ENCODE results near the gene YTHDF2. TPM values are rescaled to one million over a fixed set of nuclear protein-coding genes. Genes with fewer than 3 reads are reported as not detected.
"Not testable (repeated sequence)": the region's sequence is repeated elsewhere in the genome, so short reads cannot be mapped to it uniquely, and the experiment has no call there.

The YTHDF2 gene
- total RNA-seq = 61.0 TPM
- 38.2 TPM for polyA plus RNA-seq (ENCODE audit: insufficient read depth, low read depth, low replicate concordance)
- long read RNA-seq, donor 1, transcript YTHDF2-201 (5 exons, 2,925 nt) = major isoform, 15 of 53 reads
- long read RNA-seq, donor 1, partial matches to known transcripts = 37 of 53 reads
- long read RNA-seq, donor 1, other reads (novel, unspliced or antisense) = 0 of 53 reads
- long read RNA-seq, donor 2, transcript YTHDF2-201 (5 exons, 2,925 nt) = major isoform, 12 of 27 reads
- long read RNA-seq, donor 2, partial matches to known transcripts = 15 of 27 reads
- long read RNA-seq, donor 2, other reads (novel, unspliced or antisense) = 0 of 27 reads
- long read RNA-seq, donor 3, transcript YTHDF2-201 (5 exons, 2,925 nt) = major isoform, 22 of 47 reads
- long read RNA-seq, donor 3, partial matches to known transcripts = 24 of 47 reads
- long read RNA-seq, donor 3, other reads (novel, unspliced or antisense) = 0 of 47 reads
- long read RNA-seq, donor 4, transcript YTHDF2-201 (5 exons, 2,925 nt) = major isoform, 20 of 58 reads
- long read RNA-seq, donor 4, partial matches to known transcripts = 37 of 58 reads
- long read RNA-seq, donor 4, other reads (novel, unspliced or antisense) = 0 of 58 reads
- long read RNA-seq, donor 5 = 0 reads
- long read RNA-seq, donor 6, partial matches to known transcripts = 12 of 13 reads
- long read RNA-seq, donor 6, other reads (novel, unspliced or antisense) = 0 of 13 reads
- long read RNA-seq, donor 7, transcript YTHDF2-201 (5 exons, 2,925 nt) = major isoform, 38 of 45 reads
- long read RNA-seq, donor 7, partial matches to known transcripts = 2 of 45 reads
- long read RNA-seq, donor 7, other reads (novel, unspliced or antisense) = 3 of 45 reads
- long read RNA-seq, donor 8, transcript YTHDF2-201 (5 exons, 2,925 nt) = major isoform, 13 of 51 reads
- long read RNA-seq, donor 8, partial matches to known transcripts = 37 of 51 reads
- long read RNA-seq, donor 8, other reads (novel, unspliced or antisense) = 0 of 51 reads
- long read RNA-seq, donor 9, transcript YTHDF2-201 (5 exons, 2,925 nt) = major isoform, 8 of 24 reads
- long read RNA-seq, donor 9, partial matches to known transcripts = 15 of 24 reads
- long read RNA-seq, donor 9, other reads (novel, unspliced or antisense) = 0 of 24 reads
- long read RNA-seq, donor 10, transcript YTHDF2-201 (5 exons, 2,925 nt) = major isoform, 15 of 52 reads
- long read RNA-seq, donor 10, partial matches to known transcripts = 36 of 52 reads
- long read RNA-seq, donor 10, other reads (novel, unspliced or antisense) = 0 of 52 reads

DNA sequence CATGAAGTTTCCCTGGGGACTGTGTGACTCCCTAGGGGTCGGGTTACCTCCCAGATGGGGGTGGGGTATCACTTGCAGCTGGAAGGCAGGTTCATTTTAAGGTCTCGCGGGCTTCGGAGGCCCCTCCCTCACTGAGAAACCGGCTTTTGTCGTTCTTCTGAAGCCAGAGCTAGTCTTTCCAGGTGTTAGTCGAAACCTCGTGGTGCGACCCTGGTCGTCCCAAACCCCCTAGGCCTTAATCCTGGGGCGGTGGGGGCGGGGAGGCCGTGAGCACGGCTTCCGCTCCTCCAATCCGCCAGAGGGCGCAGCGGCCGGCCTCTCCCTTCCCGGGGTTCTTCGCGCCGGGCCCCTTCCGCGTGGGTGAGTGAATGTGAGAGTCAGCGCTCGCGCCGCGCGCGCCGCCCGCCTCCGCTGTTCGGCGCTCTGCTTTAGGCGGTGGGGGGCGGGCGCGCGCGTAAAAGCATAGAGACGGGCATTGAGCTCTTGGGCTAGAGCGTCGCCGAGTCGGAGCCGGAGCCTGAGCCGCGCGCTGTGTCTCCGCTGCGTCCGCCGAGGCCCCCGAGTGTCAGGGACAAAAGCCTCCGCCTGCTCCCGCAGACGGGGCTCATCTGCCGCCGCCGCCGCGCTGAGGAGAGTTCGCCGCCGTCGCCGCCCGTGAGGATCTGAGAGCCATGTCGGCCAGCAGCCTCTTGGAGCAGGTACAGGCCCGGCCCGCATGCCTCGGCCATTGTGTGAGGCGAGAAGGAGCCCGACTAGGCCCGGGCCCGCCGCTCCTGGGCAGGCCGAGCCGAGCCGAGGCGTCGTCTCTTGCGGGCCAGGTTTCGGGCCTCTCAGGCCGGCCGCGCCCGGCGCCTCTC is at the start of gene YTHDF2:
Gene YTHDF2, plus strand, starts transcription at position 491 of the 857 bp plus-strand sequence. Its CDS starts 181 bp downstream, at position 672.
- intact Hi-C loops (cut with DNase I) = no loop called here
- no peak for FAIRE-seq
- Histone ChIP-seq H3K9me3 (ENCODE audit: control insufficient read depth in 2 of 3, insufficient read depth in 1 of 3, low read length in 3 of 3) (no peaks in the 10 kb centered on the region), H3K4me3 (ENCODE audit: low read length in 3 of 3) (peak within 1 kb of the TSS; percentile 73 to 88 (median 87)), H3K4me1 (ENCODE audit: control insufficient read depth in 2 of 3, insufficient read depth in 2 of 3, low read depth in 1 of 3, low read length in 3 of 3) (peaks cover 3 to 15% (median 13%) of the 10 kb centered on the region in 3 donors), H3K27me3 (ENCODE audit: control insufficient read depth, insufficient read depth, low read length) (no peaks in the 10 kb centered on the region), H3K9ac (ENCODE audit: low read length in 3 of 3) (peak within 1 kb of the TSS; percentile 72 to 86 (median 76)), H3K27ac (ENCODE audit: low read depth in 2 of 2, low read length in 2 of 2) (peak within 1 kb of the TSS; percentile 91 to 94), H3K36me3 (ENCODE audit: control insufficient read depth in 2 of 3, insufficient read depth in 3 of 3, low read length in 3 of 3) (peaks cover 0 to 17% (median 5%) of the 10 kb centered on the region in 3 donors)
- TF ChIP-seq, protein P1, sequence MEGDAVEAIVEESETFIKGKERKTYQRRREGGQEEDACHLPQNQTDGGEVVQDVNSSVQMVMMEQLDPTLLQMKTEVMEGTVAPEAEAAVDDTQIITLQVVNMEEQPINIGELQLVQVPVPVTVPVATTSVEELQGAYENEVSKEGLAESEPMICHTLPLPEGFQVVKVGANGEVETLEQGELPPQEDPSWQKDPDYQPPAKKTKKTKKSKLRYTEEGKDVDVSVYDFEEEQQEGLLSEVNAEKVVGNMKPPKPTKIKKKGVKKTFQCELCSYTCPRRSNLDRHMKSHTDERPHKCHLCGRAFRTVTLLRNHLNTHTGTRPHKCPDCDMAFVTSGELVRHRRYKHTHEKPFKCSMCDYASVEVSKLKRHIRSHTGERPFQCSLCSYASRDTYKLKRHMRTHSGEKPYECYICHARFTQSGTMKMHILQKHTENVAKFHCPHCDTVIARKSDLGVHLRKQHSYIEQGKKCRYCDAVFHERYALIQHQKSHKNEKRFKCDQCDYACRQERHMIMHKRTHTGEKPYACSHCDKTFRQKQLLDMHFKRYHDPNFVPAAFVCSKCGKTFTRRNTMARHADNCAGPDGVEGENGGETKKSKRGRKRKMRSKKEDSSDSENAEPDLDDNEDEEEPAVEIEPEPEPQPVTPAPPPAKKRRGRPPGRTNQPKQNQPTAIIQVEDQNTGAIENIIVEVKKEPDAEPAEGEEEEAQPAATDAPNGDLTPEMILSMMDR (IDR thresholded peaks at IDR 0.05; ENCODE audit: borderline replicate concordance, extremely low read depth, insufficient read depth) = peak; percentile 75
- DNase-seq = peak; percentile 99

DNA sequence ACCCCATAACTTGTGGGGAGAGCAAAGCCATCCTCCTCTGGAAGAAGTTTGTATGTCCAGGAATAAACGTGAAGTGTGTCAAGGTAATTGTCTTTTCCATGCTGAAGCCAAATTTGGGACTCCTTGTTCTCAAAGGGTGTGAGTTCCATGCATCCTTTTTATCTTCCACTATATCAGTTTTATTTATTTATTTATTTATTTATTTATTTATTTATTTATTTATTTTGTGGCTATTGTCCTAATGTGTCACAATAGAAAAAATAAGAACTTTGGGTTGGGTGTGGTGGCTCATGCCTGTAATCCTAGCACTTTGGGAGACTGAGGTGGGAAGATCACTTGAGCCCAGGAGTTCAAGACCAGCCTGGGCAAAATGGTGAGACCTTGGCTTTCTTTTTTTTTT is 45.1 kb upstream of the YTHDF2 start:
- H3K27ac ChIP-seq (ENCODE audit: low read depth in 2 of 2, low read length in 2 of 2); H3K9me3 ChIP-seq (ENCODE audit: control insufficient read depth in 2 of 3, insufficient read depth in 1 of 3, low read length in 3 of 3); H3K4me1 ChIP-seq (ENCODE audit: control insufficient read depth in 2 of 3, insufficient read depth in 2 of 3, low read depth in 1 of 3, low read length in 3 of 3); DNase-seq; intact Hi-C loops (cut with DNase I); H3K9ac ChIP-seq (ENCODE audit: low read length in 3 of 3); H3K4me3 ChIP-seq (ENCODE audit: low read length in 3 of 3); H3K36me3 ChIP-seq (ENCODE audit: control insufficient read depth in 2 of 3, insufficient read depth in 3 of 3, low read length in 3 of 3); FAIRE-seq; H3K27me3 ChIP-seq (ENCODE audit: control insufficient read depth, insufficient read depth, low read length): not testable (repeated sequence)

DNA sequence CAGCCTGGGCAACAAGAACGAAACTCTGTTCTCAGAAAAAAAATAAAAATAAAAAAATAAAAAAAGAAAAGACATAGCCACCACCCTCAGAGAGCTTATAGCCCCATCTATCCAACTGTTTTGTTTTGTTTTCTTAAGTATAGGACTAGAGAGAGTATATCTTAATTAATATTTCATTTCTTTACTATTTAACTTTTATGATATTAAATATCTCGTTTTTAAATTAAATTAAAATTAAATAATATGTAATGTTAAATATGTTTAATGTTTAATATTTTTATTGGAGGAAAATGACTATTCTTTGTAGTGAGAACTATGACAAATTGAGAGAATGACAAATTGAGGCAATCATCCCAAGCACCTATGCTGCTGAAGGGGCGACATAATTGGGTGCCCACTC is 33.1 kb upstream of the YTHDF2 start:
- Histone ChIP-seq H3K4me1 (ENCODE audit: control insufficient read depth in 2 of 3, insufficient read depth in 2 of 3, low read depth in 1 of 3, low read length in 3 of 3) (no peaks in the 10 kb centered on the region), H3K9ac (ENCODE audit: low read length in 3 of 3) (no peak overlapping the region), H3K36me3 (ENCODE audit: control insufficient read depth in 2 of 3, insufficient read depth in 3 of 3, low read length in 3 of 3) (peaks cover 2 to 9% (median 3%) of the 10 kb centered on the region in 3 donors), H3K27ac (ENCODE audit: low read depth in 2 of 2, low read length in 2 of 2) (no peak overlapping the region), H3K9me3 (ENCODE audit: control insufficient read depth in 2 of 3, insufficient read depth in 1 of 3, low read length in 3 of 3) (no peaks in the 10 kb centered on the region), H3K27me3 (ENCODE audit: control insufficient read depth, insufficient read depth, low read length) (no peaks in the 10 kb centered on the region), H3K4me3 (ENCODE audit: low read length in 3 of 3) (no peak overlapping the region)
- intact Hi-C loops (cut with DNase I) = no loop called here
- FAIRE-seq (peak; percentile 73), DNase-seq (no peak)
- TF ChIP-seq, protein P1 (IDR thresholded peaks at IDR 0.05; ENCODE audit: borderline replicate concordance, extremely low read depth, insufficient read depth) = no peak
